CD4-positive, alpha-beta T cell treated with Interleukin-15 for 4 hours (primary cell): ENCODE measurements around the gene COPE.
"Not testable (repeated sequence)": the region's sequence is repeated elsewhere in the genome, so short reads cannot be mapped to it uniquely, and the experiment has no call there.

ENCODE experiments used
- DNase-seq: peaks from one replicate; pipeline ENCODE4 v3.0.0-alpha.2; 2020; ENCODE audit warnings: low spot score

COPE gene

DNA sequence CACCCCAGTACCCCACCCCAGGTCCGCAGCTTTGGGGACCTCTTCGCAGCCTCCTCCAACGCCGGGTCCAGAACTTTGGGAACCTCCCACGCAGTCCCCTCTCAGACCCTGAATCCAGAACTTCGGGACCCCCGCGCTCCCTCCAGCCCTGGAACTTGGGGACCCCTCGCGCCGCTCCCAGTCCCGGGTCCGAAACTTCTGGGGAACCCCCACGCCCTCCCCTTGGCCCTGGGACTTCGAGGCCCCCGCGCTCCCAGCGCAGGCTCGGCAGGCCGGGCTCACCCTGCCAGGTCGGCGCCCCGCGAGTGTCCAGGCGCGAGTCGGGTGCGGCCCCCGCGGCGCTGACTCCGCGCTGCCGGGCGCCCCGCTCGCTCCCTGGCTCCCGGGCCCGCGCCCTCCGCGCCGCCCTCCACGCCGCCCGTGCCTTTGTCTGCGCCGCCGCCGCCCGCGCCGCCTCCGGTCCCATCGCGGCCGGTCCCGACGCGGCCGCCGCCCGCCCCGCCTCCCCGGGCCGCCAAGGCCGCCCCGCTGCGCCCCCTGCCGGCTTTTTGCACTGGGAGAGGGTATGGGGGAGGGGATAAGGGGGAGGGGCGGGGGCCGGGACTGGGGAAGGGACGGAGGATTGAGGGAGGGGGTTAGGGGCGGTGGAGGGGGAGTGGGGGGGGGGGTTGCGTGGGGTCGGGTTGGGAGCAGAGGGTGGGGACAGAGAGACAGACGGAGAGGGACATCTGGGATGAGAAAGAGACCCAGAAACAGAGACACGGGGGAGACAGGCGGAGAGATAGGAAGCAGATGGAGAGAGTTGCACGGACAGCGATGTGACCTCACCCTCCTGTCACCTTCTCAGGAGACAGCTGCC, 21.8 kb upstream of the COPE start, which contains the start of gene HOMER3:
HOMER3 (minus strand) TSS at position 449 of the 859 bp plus-strand sequence. CDS start 2,235 bp downstream, outside the sequence.
- DNase-seq: peak; percentile 74

DNA sequence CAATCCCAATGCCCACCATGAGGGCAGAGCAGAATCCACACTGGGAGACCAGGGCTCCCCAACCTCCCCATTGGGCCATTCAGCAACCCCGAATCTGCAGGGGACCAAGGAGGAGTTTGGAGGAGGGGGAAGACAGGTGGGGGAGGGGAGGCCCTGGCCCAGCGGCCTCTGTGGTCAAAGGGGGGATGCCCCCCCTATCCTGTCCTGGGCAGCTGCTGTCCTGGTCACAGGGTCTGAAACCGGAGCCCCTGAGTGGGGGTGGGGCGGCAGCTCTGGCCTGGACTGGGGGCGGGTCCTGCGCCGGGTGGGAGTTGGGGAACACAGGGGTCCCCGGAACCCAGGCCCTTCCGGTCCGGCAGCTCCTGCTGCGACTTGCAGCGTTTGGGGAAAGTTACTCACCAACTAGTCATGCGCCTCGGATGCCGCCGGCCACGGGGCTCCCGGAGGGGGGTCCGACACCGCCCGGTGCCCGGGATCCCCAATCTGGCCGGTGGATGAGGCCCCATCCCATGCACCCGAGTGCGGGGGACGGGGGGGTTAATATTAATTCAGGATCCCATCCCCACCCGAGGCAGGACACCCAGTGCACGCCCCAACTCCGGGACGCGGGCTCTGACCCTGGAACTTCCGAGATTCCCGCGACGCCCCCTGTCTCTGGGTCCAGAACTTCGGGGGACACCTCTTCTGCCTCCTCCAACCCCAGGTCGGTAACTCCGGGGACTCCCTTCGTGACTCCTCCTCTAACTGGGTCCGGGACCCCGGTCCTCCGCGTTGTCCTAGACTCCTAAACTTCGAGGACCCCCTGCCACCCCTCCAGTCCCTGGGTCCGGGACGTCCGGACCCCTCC, 21.0 kb upstream of the COPE start:
- DNase-seq: no peak

DNA sequence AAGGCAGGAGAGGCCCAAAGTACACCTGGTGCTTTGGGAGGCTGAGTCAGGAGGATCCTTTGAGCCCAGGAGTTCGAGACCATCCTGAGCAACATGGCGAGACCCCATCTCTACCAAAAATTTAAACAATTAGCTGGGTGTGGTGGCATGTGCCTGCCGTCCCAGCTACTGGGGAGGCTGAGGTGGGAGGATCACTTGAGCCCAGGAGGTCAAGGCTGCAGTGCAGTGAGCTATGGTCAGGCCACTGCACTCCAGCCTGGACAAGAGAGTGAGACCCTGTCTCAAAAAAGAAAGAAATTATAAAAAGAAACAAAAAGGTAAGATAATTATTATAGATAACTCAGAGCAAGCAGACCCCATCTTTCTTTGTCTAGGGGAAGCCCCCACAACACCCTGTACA, 20.0 kb upstream of the COPE start:
- DNase-seq: no peak

DNA sequence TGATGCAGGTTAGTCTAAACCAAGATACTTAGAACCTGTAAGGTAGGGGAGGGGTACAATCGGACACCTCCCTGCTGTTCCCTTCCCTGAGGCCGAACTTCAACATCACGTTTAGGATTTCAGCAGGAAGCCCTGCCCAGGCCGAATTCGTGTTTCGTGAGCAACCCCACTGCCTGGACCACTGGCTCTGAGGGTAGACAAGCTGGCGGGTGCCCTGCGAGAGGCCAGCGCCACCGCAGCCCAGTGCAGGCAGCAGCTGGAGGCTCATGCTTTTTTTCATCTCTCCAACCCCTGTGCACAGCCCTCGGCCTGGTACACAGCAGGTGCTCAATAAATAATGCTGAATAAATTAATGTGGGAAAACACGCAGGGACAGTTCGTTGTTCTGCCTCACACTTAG, 14.1 kb upstream of the COPE start:
- DNase-seq: no peak

DNA sequence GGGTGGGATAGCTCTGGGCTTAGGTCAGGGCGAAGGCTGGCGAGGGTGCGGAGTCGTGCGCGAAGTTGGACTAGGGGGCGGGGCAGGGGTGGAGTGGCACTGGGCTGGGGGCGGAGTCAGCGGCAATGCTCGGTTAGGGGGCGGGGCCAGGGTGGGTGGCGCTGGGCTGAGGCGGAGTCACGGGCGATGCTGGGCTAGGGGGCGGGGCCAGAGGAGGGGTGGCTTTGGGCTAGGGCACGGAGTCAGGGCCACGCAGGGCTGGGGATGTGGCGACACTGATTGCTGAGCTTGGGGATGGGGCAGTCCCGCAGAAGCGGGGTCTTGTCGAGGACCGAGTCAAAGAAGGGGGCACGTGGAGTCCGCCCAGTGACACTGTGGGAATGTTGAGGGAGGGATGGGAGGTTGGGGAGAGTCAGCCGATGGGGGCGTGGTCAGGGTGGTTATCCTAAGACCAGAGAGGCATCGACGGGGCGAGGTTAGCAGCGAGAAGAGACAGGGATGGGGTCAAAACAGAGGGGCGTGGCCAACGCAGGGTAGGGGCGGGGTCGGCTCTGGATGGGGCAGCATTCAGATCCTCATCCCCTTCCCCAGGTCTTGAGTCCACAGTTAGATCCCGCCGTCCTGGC, 13.1 kb upstream of the COPE start:
- DNase-seq: peak; percentile 74

DNA sequence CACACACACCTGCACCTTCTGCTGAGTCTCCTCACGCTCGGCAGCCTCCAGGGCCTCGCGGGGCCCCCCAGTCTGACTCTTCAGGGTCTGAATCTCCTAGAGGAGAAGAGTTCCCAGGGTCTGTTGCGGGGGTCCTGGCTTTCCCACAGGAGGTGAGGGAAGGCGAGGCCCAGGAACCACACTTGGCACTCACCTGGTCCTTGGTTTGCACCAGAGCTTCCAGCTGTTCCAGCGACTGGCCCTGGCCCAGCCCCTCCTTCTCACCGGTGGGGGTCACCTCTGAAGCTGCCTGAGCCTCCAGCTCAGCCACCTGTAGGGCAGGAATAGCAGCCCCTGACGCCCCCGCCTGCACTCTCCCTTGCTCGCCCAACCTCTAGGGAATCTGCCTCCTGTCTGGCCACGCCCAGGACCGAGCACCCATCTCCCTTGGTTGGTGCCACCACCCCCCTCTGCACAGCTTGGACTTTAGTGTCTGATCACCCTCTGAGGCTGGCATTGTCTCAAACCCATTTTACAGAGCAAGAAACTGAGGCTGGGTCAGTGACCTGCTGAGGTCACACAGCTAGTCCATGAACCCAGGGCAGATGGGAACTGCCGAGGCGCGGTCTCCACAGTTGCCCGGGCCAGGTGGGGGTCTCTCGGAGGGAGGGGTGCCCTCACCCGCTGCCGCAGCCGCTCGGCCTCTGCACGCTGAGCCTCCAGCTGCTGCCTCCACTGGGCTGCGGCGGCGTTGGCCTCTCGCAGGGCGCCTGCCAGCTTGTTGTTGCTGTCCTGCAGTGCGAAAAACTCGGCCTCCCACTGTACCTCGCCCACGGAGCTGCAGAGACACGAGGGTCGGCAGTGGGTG, 12.4 kb upstream of the COPE start:
- DNase-seq: no peak

DNA sequence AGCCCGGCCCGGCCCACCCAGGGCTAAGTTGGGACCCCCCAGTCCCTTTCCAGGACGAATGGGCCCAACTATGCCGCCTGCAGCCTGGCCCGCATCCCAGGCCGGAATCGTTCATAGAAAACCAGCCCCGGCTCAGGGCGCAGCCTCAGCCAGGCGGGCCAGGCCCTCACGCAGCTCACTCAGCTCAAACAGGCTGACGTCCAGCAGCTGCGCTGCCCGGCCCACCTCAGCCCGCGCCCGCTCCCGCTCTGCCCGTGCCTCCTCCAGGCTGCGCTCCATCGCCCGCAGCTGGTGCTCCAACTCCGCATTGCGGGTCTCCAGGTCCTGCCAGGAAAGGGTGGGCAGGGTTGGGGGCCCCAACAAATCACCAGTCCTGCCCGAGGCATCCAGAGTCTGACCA, 10.1 kb upstream of the COPE start:
- DNase-seq: no peak

DNA sequence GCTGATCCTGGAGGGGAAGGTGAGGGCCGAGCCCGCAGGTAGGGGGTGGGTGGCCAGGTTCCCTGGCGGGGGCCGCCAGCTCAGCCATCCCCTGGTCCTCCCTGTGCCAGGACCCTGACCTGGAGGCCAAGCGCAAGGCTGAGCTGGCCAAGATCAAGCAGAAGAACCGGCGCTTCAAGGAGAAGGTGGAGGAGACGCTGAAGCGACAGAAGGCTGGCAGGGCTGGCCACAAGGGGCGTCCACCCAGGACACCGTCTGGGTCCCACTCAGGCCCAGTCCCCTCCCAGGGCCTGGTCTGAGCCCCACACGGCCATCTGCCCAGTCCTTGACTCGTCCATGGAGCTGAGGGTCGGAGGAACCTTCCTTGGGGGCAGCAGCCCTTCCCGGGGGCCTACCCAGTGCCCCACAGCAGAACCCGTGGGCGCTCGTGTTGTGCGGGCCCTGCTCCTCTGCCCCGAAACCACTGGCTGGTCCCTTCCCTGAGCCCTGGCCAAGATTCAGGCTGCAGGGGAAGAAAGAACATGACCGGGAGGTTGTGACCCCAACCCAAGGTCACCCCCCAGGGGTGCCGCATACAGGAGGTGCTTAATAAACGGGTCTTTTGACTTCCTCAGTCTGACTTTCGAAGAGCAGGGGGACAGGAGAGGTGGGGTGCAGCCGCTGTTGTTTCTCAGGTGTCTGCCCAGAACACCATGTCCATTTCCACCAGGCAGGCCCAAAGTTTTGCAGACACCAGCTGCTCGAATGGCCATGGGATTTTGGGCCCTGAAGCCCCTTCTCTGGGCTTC, 9.0 kb upstream of the COPE start:
- DNase-seq: no peak

DNA sequence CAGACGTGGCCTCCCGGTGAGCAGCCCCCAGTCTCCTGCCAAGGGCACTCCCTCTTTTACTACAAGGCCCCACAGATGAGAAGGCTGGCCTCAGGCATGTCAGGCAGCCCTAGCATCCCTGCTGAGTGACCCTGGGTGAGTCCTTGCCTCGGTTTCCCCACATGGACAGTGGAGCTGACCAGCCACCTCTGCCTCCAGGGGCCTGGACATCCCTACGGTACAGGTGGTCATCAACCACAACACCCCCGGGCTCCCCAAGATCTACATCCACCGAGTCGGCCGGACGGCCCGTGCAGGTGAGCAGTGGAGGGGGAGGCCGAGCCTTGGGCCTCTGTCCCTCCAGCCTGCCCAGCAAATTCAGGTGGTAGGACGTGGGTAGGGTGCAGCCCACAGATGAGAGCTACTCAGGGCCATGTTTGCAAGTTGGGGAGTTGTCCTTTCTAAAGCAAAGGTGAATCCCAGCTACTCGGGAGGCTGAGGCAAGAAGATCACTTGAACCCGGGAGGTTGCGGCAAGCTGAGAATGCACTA, 5.6 kb upstream of the COPE start:
- no peak for DNase-seq

DNA sequence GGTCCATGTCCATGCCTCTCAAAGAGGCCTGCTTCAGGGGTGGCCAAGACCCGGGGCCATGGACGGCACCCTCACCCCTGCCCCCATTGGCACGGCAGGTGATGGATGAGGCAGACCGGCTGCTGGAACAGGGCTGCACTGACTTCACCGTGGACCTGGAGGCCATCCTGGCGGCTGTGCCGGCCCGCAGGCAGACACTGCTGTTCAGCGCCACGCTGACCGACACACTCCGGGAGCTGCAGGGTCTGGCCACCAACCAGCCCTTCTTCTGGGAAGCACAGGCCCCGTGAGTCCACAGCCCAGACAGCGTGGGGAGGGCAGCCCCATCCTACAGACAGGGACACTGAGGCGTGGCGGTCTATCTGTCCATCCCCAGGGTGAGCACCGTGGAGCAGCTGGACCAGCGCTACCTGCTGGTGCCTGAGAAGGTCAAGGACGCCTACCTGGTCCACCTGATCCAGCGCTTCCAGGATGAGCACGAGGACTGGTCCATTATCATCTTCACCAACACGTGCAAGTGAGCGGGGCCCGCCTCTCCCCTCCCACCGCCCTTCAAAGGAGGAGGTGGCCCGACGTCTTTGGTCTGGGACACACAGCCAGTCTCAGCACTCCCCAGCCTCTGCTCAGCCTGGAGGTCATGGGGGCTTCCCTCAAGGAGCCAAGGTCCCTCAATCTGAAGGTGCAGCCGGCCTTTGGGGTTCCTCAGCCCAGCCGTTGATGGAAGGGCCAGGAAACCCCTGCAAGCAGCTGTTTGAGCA, 3.2 kb upstream of the COPE start:
- DNase-seq: no peak

DNA sequence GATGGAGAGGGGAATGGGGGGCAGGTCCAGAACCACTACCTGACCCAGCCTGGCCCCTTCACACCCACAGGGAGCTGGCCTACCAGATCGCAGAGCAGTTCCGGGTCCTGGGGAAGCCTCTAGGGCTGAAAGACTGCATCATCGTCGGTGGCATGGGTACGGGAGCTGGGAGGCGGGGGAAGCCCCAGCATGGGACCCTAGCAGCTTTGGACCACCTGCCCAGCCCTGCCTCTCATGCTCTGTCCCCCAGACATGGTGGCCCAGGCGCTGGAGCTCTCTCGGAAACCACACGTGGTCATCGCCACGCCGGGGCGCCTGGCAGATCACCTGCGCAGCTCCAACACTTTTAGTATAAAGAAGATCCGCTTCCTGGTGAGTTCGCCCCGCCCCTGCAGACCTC, 2.4 kb upstream of the COPE start:
- DNase-seq: no peak

DNA sequence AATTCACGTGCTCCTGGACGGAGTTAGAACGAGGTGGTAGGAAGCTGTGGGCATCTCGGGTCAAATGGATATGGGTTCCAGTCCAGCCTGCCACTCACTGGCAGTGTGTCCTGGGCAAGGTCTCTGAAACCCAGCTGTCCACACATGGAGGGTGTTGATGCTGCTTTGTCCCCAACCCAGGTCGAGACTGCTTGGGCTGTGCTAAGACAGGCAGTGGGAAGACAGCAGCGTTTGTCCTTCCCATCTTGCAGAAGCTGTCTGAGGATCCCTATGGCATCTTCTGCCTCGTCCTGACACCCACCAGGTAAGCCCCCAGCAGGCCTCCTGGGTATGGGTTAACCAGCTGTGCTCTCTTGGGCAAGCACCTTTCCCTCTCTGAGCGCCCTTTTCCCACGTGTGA, 1.2 kb upstream of the COPE start:
- no peak for DNase-seq

DNA sequence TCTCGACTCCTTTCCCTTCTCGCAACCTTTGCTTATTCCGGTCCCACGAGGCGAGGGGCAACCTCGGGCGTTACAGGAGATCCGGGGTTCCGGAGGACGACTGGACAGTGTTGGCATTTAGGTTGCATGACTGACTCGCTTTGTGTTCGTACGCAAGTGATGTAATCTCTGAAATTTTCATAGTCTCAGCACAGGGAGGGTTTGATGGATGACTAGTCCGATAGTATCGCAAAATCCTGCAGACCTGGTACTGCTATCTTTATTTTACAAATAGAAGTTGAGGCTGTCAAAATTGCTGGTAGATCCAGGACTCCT, 670 bp upstream of the COPE start:
- DNase-seq: no peak

DNA sequence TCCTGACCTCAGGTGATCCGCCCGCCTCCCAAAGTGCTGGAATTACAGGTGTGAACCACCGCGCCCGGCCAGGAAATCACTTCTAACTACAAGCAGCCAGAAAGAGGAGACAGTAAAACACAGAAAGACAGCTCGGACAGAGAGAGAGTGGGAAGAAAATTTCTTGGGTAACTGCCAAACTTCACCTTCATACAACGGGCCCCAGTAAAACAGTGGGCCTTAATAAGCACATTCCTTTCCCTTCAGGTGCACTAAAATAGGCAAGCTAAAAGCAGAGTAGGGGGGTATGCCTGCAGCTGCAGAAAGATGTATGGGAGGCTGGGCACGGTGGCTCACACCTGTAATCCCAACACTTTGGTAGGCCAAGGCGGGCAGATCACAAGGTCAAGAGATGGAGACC, 1.6 kb downstream of the COPE start:
- DNase-seq: not testable (repeated sequence)

DNA sequence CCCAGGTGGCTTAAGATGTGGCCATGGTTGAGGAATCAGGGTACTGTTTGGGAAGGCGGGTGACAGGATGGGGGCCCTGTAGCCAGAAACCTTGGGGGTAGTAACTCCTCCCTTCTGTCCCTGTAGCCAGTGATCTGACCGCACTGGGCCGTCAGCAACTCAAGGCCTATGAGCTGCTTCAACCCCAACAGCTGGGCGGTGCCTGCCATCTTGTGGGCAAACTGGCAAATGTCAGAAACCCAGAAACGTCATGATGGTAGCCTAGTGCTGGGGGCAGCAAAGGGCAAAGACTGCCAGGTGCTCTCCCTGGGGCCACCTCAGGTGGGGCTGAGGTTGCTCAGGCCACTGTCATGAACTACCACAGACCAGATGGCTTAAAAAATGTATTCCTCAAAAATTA, 3.5 kb downstream of the COPE start:
- DNase-seq: peak; percentile 20

DNA sequence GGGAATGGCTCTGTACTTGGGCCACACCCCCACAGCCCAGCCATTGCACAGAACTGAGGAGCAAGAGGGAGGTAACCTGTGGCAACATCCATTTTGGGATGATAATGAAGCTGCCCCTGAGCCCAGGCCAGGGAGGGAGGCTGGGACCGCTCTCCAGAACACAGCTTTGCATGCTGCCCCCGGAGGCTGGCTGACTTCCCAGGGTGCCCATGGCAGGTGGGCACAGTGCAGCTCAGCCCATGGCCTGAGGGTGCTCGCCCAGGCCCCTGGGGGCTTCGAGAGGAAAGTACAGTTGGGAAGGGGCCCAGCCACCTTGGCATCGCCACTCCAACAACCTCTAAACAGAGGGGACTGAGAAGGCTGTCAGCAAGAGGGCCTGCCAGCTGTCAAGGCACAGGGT, 5.7 kb downstream of the COPE start:
- no peak for DNase-seq

DNA sequence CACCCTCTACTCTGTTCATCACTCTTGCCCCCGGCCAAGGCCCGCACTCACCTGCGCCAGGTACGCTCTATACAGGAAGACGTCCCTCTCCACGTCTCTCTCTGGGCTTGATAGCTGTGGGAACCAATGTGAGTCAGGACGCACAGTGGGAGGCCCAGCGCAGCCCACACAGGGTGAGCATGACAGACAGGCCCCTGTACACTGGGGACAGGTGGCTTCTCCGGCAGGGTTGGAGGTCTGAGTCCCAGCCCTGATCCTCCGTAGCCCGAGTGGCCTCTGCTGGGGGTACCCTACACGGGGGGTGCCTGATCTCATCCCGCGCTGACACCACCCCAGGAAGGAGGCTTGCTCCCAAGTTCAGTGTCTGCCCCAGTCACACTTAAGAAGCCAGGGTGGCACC, 6.3 kb downstream of the COPE start:
- no peak for DNase-seq

DNA sequence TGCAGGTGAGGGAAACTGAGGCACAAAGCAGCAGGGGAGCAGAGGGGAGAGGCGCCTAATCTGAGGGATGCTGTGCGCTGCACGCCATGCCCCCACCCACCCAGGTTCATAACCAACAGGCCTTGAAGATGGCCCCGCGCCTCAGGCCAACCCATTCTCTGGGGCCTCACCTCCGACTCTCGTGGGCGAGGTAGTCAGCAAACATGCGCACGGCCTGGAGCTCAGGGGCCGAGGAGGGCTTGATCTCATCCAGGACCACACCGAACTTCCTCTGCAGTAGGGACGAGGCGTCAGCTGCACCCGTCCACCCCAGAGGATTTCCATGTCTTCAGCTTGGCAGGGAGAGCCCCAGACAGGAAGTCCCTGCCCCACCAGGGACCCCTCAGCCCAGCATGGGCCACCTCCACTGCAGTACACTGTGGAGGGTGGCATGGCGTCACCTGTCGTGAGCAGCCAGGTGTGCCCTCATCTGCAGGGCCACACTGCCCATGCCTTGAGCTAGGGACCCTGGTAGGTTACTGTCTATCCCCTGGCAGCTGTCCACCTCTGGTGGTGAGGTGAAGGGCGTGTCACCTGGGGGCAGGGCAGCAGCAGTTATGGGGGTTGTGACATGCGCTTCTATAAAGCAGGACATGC, 8.3 kb downstream of the COPE start:
- DNase-seq: no peak

DNA sequence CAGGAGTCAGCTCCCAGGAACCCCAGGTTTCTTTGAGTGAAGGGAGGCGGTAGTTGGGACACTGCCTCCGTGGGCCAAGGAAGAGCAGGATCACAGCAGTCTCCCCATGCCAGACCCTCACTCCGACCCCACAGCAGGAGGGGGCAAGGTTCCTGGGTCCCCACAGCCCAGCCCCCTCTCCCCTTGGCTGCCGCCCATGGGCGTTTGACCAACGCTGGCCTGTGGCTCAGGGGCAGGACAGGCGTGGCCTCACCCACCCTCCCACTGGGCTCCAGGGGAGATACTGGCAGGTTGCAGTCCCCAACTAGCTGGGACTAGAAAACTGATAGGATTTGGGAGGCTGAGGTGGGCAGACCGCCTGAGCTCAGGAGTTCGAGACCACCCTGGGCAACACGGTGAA, 9.2 kb downstream of the COPE start:
- no peak for DNase-seq
